ENCODE data around the gene IL18BP.

Gene IL18BP

DNA sequence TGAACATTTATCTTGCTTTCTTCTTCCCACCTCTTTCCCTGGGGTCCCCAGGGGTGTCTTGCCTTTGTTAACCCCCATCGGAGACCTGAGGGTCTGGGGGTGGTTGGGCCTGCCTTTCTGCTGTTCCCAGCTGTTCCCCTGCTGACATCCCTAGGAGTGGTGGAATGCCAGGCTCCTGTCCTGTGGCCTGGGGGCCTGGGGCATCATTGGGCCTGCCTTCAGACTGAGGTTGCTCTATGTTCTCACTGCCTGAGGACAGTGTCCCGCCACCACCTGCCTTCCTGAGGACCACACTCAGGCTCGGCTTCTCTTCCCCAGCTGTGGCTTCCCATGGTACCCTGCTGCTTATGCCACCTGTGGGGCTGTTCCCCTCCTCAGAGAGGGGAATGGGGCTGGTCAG is 1.1 kb upstream of the IL18BP start:
- DNase-seq: no peak

GRCh38 chr11:71998061-71998460 is 648 bp upstream of the IL18BP start:
- DNase-seq: no peak

DNA sequence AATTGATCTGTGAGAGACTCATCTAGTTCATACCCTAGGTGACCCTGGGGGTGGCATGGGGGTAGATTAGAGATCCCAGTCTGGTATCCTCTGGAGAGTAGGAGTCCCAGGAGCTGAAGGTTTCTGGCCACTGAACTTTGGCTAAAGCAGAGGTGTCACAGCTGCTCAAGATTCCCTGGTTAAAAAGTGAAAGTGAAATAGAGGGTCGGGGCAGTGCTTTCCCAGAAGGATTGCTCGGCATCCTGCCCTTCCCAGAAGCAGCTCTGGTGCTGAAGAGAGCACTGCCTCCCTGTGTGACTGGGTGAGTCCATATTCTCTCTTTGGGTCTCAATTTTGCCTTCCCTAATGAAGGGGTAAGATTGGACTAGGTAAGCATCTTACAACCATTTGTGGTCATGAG is 653 bp downstream of the IL18BP start:
- no peak for DNase-seq

GRCh38 chr11:71999798-72000197 is 1.1 kb downstream of the IL18BP start:
- DNase-seq: no peak

DNA sequence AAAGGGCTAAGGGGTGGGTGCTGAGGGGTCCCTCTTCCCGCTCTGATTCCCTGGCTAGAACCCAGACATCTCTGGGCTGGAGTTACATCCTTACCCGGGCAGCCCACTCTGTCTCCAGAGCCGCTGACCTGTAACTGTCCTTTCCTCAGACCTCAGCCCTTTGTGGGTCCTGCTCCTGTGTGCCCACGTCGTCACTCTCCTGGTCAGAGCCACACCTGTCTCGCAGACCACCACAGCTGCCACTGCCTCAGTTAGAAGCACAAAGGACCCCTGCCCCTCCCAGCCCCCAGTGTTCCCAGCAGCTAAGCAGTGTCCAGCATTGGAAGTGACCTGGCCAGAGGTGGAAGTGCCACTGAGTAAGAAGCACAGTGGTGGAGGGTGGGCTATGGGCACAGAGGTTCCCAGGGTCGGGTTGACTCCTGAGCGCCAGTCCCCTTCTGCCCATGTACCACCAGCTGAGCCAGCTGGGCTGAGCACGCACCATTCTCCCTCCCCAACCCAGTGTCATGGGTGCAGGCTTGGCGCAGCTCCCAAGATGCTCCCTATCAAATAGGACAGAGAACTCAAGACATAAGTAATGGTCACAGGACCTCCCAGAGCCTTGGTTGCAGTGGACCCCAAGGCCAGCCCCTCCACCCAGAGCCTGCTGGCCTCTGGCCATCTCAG is 1.6 kb downstream of the IL18BP start:
- DNase-seq: no peak

- no peak for DNase-seq
Measured at GRCh38 chr11:72001285-72001684, 2.6 kb downstream of the IL18BP start.

- DNase-seq: no peak
Measured at GRCh38 chr11:72001834-72002591, 3.3 kb downstream of the IL18BP start.

- DNase-seq: no peak
Measured at GRCh38 chr11:72002841-72003775, 4.4 kb downstream of the IL18BP start.

GRCh38 chr11:72003776-72004171 is 5.1 kb downstream of the IL18BP start:
- DNase-seq: no peak

DNA sequence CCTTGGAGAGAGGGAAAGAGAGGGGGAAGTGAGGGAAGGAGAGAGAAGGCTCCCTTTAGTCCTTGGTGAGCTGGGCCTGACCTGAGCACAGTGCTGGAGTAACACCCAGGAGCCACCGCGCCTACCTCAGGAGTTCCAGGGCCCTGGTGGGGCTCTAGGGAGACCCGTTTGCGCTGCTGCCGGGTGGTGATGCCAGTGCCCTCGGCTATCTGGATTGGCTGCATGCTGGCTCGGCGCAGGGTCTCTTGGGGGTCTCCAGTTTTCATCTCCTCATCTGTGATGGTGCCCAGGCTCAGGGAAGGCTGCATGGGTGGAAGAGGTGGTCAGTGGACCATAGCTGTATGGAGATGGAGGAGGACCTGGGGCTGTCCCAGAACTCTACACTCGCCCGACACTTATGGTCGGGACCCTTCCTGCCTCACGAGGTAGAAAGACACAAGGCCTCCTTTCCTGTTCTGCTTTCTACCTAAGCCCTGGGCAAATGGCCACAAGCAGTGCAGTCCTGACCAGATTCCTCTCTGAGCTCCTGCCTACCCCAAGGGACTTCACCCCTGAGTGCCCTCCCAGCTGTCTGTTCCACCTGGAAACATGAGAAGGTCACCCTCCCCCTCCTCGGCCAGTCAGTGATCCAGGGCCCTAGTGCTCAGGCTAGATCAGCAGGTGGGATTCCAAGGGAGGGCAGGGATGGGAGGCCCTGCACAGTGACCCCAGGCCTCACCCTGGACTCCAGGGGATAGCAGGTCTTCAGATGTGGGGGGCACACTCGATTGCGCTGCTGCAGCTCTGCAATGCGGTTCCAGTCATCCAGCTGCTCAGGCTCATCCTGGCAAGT is 6.0 kb downstream of the IL18BP start:
- no peak for DNase-seq

DNA sequence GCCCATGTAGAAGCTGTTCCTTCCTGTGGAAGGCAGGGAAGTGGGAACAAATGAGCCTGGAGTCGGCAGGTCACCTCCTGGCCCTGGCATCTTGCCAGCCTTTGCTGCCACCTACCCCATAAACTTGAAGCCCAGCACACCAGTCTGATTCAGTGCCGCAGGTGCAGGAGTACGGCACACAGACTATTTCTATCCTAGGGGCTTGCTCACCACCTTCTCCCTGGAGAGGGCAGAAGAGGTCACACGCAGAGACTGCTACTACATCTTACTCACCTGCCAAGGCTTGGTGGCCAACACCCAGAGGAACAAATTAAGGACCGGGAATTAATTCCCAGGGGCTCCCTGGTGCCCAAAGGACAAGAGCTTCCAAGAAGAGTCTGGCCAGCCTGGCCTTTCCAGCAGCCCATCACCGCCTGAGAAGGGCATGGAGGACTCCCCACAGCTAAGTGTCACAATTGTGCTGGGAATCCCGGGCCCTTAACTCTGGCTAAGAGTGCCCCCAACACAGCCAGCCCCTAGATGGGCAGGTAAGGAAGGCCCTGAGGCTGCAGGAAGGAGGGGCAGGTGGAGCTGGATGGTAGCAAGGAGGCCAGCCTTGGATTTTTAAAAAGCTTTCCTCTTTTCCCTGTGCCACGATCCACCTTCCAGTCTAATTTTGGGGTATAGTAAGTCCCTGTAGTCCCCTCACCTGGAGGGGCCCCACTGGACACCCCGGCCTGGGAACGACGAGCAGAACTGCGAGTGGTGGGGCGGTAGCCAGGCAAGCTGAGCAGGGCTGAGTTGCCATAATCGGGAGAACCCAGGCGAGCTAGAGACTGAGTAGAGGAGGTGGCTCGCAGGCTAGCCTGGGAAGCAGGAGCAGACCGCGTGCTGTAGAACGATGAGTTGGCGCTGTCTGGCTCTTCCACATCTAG is 6.9 kb downstream of the IL18BP start:
- no peak for DNase-seq

GRCh38 chr11:72006309-72007088 is 7.8 kb downstream of the IL18BP start:
- DNase-seq: no peak

DNA sequence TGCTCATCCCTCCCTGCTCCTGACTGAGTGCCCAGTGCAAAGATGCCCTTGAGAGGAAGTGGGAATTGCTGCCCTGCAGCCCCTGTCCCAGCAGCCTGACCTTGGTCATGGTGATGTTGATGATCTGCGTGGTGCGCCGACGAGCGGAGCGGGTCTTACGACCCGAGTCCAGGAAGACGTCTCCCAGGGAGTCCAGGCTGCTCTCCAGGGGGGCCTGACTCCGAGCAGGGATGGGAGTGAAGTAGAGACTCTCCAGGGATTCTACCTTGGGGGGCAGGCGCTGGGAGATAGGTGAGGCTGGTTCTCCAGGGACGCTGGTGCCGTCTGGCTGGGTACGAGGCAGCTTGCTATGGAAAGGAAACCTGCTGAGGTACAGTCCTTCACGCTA is 8.4 kb downstream of the IL18BP start:
- DNase-seq: no peak

DNA sequence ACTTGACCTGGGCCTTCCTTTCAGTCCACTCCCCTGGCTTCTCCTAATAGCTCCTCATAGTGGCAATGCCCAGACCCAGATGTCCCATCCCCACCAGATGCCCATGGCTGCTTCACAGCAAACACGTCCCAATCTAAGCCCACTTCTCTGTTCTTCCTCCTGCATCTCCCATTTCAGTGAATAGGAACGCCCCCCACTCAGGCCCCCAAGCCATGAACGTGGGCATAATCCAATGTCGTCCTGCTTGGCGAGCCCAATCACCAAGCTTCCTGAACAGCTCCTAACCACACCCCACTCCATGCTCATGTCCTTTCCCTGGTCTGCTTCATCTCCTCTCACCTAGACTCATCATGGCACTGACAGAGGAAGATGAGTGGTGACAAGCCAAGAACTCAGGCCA is 8.9 kb downstream of the IL18BP start:
- no peak for DNase-seq

GRCh38 chr11:72008728-72009127 is 10.0 kb downstream of the IL18BP start:
- no peak for DNase-seq

DNA sequence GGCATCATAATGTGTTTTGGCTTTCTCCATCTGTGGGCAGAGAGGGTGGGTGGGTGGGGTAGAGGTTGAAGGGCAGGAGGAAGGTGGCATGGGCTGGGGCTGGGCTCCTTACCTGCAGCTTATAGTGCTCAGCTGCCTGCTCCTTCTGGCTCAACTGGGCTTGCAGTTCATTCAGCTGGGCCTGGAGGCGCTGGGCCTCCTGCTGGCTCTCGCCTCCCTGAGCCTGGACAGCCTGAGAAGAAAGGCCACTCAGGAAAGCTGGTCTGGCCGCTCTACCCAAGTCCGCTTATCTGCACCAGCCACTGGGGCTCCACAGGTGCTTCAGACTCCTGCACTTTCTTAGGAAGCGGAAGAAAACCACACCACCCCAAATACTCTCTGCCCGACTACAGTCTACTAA is 10.4 kb downstream of the IL18BP start:
- no peak for DNase-seq

DNA sequence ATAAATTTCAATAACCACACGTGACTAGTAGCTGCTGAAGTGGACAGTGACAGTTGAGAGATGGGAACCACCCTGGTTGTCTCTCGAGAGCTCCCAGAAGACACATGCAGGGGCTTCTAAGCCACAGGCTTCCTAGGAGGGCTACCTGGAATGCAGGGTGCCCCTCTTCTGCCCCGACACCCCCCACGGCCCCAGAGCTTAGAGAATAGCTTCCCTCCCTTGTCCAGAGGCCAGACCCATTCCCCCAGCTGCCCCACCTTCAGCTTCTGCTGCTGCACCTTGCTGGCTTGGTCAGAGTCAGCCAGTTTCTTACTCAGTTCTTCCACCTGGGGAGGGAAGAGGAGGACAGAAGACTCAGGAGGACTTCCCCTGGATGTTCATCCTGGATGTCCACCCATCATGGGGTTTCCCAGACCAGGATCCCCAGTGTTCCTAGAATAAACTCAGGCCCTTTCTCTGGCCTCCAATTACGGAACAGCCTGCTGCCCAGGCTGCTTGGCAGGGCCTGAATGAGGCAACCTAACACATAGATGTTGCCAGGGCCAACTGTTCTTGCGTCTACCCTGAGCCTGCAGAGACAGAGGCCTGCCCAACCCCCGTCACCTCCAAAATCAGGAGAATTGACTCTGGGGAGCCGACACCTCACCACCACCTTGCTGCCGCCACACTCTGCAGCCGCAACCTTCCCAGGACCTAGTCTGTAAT is 12.0 kb downstream of the IL18BP start:
- no peak for DNase-seq

DNA sequence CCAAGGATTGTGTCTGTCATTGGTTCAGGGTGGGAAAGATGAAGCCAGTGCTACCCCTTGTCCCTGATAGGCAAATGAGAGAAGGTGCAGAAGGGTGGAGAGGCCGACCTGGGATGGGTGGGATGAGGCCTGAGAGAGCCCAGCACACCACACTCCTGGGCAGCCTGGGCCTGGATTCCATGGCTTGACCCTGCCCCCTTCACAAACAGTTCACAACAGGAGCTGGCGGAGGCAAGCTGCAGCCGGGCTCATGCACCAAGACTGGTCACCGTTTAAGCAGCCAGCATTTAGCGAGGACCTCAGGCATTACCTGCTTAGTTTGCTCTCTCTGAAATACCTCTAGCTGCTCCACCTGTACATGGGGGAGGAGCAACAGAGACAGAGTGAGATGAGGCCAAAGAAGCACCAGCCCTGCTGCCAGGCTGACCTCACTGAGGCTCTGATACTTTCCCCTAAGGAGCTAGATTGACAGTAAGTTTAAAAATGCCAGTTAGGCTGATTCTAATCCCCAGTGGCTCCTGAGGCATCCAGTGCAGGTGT is 13.5 kb downstream of the IL18BP start:
- DNase-seq: no peak

- no peak for DNase-seq
Measured at GRCh38 chr11:72012897-72013721, 14.4 kb downstream of the IL18BP start.

Measured in NCI-H1092 (cell line).